HG03565 (cell line): Measurements from ENCODE around the gene ZFX.
"Not testable (repeated sequence)": the region's sequence is repeated elsewhere in the genome, so short reads cannot be mapped to it uniquely, and the experiment has no call there.

ENCODE experiments used
- ATAC-seq: cut with Tn5 transposase; IDR thresholded peaks from one replicate; pipeline ENCODE4 v1.9.1; 2021; ENCODE audit warnings: mild to moderate bottlenecking, moderate library complexity; ENCODE audit not compliant: unreplicated experiment

Gene ZFX

DNA sequence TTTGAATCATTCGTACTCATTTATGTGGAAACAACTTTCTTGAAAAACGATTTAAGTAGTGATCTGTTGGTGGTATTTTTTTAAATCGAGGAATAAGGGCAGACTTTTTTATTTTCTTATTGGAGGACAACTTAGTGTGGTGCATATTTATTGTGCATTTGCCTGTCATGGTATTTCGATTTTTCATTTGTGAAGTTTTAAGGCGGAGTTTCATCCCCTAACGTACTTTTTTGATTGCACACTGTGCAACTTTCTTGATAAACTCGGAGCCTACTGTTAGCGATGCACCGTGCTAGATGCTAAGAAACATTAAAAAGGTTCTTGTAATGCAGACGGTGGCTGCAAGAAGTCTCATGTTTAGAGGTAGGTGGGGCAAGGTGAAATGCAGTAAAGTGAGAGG is 1.4 kb downstream of the ZFX start:
- no peak for ATAC-seq

DNA sequence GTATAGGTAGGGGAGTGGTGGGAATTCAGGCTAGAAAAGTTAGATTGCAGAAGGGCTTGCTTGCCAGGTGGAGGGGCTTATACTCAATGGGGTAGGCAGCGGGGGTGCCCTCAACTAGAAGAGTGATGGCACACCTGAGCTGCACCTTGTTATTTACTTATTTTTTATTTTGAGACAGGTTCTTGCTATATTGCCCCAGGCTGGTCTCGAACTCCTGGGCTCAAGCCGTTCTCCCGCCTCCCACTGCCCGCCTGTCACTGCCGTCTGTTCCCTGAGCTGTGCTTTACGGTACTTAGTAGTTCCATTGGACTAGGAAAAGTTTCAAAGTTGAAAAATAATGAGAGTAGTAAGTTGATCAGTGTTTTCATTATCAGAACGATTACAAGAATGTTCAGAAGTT is 2.0 kb downstream of the ZFX start:
- no peak for ATAC-seq

DNA sequence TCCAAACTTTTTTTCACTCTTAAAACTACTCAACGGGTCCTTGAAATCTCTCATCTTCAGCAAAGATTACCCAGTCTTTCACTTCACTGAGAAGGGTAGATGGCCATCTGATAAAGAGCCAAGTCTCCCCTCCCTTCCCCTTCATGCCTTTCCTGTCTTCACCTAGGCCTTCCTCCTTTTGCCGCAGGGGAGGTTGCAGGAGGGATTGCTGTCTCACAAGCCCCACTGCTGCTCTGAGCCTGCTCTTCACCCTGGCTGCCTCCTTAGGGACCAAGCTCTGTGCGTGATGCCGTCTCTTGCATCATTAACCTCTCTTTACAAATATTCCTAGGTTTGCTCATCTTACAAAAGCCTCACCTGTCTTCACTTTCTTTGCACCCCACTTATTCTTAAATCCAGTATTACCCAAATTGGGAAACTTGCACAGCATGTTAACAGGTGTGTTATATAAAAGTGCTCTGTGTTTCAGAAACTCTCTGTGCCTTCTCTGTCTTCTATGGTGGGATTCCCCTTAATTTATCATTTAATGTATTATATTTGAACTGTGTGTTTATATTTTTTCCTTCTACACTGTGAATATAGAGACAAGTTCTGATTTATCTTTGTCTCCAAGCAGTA is 3.8 kb downstream of the ZFX start:
- ATAC-seq = no peak

DNA sequence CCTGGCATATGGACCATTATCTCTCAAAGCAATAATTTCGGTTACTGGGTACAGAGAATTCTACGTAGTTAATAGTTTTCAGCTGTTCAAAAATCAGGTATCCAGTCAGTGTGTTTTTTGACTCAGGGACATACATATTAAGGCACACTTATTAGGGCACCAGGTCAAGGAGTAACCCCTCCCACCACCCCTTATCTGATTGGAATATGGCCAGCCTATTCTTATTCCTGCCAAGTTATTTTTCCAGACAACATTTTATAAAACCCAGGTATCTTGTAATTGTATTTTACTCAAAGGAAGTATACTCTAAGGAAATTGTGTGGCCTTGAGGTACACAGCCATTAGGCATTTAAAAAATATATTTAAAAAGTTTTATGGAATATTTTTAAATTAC is 4.3 kb downstream of the ZFX start:
- no peak for ATAC-seq

DNA sequence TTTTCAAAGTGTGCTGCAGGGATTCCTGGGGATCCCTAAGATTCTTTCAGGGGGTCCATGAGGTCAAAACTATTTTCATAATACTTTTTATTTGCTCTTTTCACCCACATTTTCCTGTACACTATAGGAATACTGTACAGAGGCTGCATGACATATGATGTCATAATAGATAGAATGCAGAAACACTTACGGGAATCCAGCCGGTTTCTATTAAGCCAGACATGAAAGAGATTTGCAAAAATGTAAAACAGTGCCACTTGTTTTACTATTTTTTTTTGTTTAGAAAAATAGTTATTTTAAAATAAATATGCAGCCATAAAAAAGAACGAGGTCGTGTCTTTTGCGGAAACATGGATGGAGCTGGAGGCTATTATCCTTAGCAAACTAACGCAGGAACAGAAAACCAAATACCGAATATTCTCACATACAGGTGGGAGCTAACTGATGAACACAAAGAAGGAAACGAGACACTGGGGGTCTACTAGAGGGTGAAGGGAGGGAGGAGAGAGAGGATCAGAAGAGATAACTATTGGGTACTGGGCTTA is 5.0 kb downstream of the ZFX start:
- no peak for ATAC-seq

DNA sequence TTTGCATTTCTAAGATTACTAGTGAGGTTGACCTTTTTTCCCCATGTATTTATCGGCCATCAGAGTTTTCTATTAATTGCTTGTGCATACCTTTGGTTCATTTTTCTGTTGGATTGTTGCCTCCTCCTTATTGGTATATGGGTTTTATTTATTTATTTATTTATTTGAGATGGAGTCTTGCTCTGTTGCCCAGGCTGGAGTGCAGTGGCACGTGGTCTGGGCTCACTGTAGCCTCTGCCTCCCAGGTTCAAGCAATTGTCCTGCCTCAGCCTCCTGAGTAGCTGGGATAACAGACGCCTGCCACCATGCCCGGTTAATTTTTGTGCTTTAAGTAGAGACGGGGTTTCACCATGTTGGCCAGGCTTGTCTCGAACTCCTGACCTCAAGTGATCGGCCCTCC is 6.2 kb downstream of the ZFX start:
- ATAC-seq = not testable (repeated sequence)

DNA sequence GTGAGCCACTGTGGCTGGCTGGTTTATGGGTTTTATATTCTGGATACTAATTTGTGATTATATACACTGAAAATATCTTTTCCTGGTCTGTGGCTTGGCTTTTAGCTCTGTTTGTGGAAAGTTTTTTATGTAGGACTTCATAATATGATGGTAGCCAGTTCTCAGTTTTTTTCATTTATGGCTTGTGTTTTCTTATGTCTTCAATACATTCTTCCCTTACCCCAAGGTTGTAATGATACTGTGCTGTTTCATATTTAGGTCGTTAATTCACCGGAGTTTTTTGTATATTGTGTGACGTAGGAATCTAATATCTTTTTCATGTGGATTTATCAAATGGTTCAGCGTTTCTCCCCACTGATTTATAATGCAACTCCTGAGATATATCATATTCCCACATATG is 6.6 kb downstream of the ZFX start:
- ATAC-seq = no peak

DNA sequence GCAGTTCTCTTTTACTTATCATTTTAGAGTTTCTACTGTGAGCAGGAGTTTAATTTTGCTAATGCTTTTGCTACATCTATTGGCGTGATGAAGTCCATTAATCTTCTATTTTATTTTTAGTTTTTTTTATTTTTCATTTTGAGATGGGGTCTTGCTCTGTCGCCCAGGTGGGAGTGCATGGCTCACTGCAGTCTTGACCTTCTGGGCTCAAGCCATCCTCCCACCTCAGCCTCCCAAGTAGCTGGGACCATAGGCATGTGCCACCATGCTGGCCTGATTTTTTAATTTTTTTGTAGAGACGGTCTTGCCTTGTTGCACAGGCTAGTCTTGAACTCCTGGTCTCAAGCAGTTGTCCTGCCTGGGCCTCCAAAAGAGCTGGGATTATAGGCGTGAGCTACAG is 9.4 kb downstream of the ZFX start:
- ATAC-seq = no peak

DNA sequence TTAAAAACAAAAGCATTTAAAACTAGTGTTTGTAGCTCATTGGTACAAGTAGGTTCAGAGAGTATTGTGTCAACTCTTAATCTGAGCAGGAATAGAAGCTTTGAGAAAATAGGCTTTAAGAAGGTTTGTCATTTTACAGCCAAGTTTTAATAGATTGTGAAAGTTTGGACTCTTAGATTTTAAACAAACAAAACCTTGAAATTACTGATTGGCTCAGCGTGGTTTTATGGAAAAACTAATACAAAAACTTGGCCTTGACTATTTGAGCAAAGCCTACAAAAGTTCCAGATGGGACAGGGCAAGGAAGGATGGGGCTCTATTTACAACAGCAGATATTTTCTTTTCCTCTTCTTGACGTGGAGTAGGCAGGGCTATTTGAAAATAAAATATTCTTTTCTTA is 16.5 kb downstream of the ZFX start:
- ATAC-seq = no peak

DNA sequence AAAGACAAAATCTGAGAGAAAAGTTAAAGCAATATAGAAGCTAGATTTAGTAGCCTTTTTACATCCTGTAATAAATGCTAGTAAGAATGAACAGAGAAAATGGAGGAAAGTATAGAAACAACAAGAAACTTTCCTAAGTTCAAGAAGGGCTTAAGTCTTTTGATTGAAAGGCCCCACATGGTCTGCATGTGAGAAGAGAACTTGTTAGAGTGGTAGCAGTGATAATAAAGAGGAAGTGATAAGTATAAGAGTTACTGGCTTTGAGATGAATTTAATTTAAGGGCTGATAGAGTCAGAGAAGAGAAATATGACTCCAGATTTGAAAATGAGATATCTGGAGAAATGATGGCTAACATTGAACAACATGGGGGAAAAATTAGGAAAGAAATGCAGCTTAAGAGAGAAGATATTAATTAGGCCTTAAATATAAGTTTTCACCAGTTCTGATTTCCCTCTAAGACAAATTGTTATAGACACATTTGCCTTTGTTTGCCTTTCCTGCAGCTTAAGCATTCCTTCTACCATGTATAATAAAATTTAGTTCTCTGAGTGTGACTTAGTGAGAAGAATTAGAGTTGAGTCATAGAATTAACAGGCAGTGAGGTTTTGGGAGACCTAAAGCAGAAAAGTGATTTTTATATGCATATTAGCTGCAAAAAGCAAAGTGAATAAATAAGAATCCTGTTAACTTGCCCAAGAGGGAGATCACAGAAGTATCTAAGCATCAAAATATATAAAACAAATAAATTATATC is 18.4 kb downstream of the ZFX start:
- no peak for ATAC-seq

DNA sequence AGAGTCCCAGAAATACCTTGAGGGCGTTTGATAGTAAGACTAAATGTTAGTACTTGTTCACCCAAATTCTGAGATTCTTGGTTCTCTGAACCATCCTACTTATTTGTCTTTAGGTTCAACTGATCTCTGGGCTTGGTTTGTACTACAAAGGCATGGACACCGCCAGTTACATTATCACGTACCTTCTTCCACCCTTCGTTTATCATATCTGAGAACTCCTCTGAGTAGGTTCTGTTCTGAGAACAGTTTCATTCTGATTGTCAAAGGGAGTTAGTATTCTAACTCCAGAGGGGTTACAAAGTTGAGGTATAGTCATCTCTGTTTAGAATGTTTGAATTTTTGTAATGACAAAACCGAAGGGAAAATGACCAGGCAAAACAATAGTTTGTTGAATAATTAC is 19.3 kb downstream of the ZFX start:
- peak; percentile 57 for ATAC-seq

DNA sequence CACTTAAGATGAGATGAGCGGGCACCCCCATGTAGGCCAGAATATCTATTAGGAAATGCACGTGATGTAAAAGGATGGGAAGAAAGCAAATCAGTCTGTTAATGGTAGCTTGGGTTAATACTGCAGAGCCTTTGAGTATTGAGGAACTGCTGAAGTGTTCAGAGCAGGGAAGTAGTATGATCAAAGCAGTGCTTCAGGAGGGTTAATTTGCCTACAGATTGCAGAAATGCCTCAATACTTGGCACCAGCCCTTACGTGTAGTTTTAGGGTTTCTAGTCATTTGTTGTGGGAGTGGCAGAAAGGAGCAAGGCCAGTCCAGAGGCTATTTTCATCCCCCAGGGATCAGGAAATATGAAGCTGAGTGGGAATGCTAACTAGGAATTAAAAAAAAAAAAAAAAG is 19.7 kb downstream of the ZFX start:
- ATAC-seq = peak; percentile 51

DNA sequence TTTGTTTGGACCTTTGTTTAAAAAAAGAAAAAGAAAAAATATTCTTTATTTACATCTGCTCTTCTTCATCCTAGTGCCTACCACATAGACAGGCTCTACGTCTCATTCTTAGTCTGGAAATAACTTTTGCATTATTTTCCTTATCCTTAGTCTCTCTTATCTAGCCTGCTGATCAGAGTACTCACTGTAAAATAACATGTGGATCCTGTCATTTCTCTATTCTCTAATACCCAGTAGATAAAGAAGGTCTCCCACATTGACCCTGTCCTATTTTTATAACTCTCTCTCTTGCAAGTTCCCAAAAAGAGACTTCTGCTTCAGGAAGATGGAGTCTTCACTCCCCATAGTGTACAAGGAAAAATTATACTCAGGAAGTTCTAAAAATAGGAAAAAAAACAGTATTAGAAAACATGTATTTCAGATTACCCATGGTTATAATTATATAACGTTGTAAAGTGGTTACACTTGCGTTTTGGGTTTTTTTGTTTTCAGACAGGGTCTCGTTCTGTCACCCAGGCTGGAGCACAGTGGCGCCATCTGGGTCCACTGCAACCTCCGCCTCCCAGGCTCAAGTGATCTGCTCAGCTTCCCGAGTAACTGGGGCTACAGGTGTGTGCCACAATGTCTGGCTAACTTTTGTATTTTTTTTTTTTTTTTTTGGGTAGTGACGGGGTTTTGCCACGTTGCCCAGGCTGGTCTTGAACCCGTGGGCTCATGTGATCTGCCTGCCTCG is 23.8 kb downstream of the ZFX start:
- ATAC-seq = no peak

DNA sequence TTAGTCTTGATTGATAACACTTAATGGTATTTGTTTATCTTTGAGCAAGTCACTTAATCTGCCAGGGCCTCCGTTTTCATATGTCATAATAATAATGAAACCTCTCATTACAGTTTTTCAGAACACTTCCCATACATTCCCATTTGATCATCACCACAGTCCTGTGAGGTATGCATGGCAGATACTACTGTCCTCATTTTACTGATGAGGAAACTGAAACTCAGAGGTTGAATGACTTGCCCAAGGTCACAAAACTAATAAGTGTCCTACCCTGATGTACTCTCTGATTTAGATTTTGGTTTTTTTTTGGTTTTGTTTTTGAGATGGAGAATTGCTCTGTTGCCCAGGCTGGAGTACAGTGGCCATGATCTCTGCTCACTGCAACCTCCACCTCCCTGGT is 25.7 kb downstream of the ZFX start:
- ATAC-seq = no peak

DNA sequence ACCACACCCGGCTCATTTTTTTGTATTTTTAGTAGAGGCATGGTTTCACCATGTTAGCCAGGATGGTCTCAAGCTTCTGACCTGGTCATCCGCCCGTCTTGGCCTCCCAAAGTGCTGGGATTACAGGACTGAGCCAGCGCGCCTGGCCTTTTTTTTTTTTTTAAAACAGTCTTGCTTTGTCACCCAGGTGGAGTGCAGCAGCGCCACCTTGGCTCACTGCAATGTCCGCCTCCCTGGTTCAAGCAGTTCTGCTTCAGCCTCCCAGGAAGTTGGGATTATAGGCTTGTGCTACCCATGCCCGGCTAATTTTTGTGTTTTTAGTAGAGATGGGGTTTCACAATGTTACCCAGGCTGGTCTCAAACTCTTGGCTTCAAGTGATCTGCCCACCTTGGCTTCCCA is 28.9 kb downstream of the ZFX start:
- ATAC-seq = no peak

DNA sequence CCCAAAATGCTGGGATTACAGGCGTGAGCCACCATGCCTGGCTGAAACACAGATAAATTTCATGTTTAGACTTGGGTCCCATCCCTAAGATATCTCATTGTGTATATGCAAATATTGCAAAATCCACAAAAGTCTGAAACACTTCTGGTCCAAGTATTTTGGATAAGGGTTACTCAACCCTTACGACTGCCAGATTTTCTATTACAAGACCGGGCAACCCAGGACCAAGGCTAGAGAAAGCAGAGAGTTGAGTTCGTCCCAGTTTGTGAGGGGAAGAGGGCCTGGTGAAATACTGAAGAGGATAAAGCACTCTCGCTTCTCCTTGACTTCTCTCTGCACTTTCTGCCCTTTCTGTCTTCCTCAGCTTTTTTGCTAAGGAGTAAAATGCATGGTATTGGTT is 34.5 kb downstream of the ZFX start:
- no peak for ATAC-seq

DNA sequence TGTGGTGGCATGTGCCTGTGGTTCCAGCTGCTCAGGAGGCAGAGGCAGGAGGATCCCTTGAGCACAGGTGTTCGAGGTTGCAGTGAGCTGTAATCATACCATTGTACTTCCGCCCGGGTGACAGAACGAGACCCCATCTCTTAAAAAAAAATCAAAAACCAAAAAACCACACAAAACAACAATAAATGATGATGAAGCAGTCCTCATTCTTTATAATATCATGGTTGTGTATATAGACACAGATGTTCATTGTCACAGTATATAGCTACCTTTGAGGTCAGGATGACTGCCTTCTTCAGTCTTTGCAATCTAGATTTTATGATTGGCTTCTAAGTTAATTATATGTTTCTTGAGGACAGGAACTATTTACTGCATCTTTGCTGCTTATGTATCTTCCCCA is 37.0 kb downstream of the ZFX start:
- no peak for ATAC-seq

DNA sequence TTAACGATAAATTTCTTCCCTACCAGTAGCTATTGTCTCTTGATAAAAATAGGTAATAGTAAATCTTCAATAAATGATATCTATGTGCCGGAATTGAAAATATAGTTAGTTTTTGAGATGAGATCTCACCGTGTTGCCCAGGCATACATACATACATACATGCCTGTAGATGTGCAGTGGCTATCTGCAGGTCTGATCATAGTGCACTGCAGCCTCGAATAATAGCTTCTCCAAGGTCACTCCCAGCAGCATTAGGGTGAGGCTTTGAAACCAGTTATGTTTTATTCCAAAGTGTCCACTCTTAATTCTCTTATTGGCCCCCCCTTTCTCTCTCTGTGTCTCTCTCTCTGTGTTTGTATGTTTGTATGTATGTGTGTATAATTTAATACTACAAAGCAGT is 37.5 kb downstream of the ZFX start:
- ATAC-seq = no peak

DNA sequence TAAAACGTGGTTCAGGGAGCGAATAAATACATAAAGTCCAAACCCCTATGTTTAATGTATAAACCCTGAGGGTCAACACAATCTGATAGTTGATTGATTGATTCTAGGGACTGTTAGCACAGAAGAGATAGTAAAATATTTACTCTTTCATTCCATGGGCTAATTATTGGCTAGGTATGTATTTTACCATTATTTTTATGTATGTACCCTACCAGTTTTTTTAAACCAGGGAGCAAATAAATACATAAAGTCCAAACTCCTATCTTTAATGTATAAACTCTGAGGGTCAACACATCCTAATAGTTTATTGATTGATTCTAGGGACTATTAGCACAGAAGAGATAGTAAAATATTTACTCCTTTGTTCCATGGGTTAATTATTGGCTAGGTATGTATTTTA is 40.0 kb downstream of the ZFX start:
- ATAC-seq = no peak

DNA sequence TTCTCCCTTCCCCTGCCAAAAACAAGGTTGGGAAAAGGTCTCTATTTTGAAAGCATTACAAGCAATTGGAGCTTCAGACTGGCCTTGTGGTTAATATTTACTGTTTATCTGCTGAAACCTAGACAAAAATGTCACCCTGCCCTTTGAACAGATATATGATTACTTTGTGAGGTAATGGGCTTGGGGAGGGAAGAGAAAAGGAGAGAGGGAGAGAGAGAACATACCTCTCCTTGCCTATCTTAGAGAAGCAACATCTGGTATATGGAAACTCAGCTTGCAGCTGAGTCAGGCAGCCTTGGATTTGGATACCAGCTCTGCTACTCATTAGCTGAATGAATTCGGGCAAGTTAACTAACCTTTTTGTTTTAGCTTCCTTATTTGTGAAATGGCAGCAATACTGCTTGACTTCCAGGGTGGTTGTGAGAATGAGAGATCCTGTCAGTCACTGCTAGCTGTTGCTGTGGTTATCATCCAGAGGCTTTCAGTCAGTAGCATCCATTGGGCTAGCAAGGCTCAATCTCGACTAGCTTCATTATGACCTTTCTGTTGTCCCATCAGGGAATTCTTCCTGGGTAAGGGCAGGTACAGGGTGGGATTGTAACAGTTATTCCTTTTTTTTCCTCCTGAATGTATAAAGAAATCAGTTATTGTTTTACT is 41.1 kb downstream of the ZFX start:
- no peak for ATAC-seq

DNA sequence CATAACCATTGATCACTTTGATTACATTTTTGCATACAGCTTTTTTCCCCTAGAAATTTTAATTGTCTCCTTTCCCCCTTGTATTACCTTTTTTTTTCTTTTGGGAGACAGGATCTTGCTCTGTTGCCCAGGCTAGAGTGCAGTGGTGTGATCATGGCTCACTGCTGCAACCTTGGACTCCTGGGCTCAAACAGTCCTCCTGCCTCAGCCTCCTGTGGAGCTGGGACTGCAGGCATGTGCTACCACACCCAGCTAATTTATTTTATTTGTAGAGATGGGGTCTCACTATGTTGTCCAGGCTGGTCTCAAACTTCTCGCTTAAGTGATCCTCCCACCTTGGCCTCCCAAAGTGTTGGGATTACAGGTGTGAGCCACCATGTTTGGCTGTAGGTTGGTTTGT is 47.0 kb downstream of the ZFX start:
- no peak for ATAC-seq

DNA sequence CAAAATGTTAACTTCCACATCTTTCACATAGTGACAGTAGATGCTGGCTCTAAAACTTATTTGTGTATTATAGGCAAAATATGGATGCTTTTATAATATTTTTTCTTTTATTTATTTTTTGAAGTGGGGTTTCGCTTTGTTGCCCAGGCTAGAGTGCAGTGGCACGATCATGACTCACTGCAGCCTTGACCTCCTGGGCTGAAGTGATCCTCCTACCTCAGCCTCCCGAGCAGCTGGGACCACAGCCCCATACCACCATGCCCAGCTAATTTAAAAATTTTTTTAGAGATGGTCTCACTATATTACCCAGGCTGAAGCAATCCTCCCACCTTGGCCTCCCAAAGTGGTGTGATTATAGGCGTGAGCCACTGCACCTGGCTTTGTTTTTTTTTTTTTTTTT is 48.6 kb downstream of the ZFX start:
- no peak for ATAC-seq
